Left lung (tissue), 10 donors: Measurements from ENCODE around the gene WDFY2. TPM values are rescaled to one million over a fixed set of nuclear protein-coding genes. Genes with fewer than 3 reads are reported as not detected.

ENCODE experiments used
- ATAC-seq: fragments of 200-7000 bp; cut with Tn5 transposase; one replicate; pipeline ENCODE4 v1.9.1; 2020; ENCODE audit warnings: moderate library complexity
- DNase-seq, 4 donors: peaks; one replicate each; pipeline ENCODE4 v3.0.0-alpha.2; 2013 to 2020
- H3K27ac ChIP-seq, 2 donors: fragments of 200-600 bp; sonication (generic) in 1 of 2; one replicate each; pipeline versions ENCODE4 v1.5.0 to v1.8.0; 2020 to 2021
- H3K27me3 ChIP-seq, 2 donors: fragments of 200-600 bp; sonication (generic) in 1 of 2; one replicate each; pipeline versions ENCODE4 v1.5.0 to v1.8.0; 2020 to 2021
- H3K36me3 ChIP-seq, 2 donors: fragments of 200-600 bp; sonication (generic) in 1 of 2; one replicate each; pipeline versions ENCODE4 v1.5.0 to v1.8.0; 2020 to 2021
- H3K4me1 ChIP-seq, 2 donors: fragments of 200-600 bp; one replicate each; pipeline ENCODE4 v1.8.0; 2021
- H3K4me3 ChIP-seq, 2 donors: fragments of 200-600 bp; sonication (generic) in 1 of 2; one replicate each; pipeline versions ENCODE4 v1.5.0 to v1.8.0; 2020 to 2021; ENCODE audit warnings: mild to moderate bottlenecking in 1 of 2
- H3K9me3 ChIP-seq, 2 donors: fragments of 200-600 bp; sonication (generic) in 1 of 2; one replicate each; pipeline versions ENCODE4 v1.5.0 to v1.8.0; 2020 to 2021
- intact Hi-C, 2 donors: fragments of 100-400 bp; cut with DNase I; formaldehyde crosslinking; loops; one replicate each; pipeline versions ENCODE4 v1.11.2 to v1.14.2; 2022
- polyA plus RNA-seq, 6 donors: library from polyadenylated mRNA; unstranded; fragments of 120-200 nt; gene quantifications; one replicate each; pipeline ENCODE4 v1.2.1, GENCODE V29; 2013; ENCODE audit not compliant: insufficient read length in 6 of 6
- total RNA-seq, 2 donors: library from RNA; stranded (reverse); fragmentation: NEBNext Ultra II Directional; extraction: Animal tissue kit (Norgen Biotek cat#: 25700); gene quantifications; one replicate each; pipeline ENCODE4 v1.2.1, GENCODE V29; 2021
- TF ChIP-seq, protein P1 (sequence below), 2 donors: fragments of 200-600 bp; sonication (generic) in 1 of 2; IDR thresholded peaks; one replicate each; pipeline versions ENCODE4 v1.5.0 to v1.8.0; 2021; ENCODE audit warnings: antibody characterized with exemption in 2 of 2
- donor health status: DM: no; HTN: yes; CAD: no.
- donor health status: DM: no; HTN: no; CAD: no.

Gene WDFY2
- total and polyA plus RNA-seq, 8 donors, result 9.7 to 33.3 (median 22.1) TPM

DNA sequence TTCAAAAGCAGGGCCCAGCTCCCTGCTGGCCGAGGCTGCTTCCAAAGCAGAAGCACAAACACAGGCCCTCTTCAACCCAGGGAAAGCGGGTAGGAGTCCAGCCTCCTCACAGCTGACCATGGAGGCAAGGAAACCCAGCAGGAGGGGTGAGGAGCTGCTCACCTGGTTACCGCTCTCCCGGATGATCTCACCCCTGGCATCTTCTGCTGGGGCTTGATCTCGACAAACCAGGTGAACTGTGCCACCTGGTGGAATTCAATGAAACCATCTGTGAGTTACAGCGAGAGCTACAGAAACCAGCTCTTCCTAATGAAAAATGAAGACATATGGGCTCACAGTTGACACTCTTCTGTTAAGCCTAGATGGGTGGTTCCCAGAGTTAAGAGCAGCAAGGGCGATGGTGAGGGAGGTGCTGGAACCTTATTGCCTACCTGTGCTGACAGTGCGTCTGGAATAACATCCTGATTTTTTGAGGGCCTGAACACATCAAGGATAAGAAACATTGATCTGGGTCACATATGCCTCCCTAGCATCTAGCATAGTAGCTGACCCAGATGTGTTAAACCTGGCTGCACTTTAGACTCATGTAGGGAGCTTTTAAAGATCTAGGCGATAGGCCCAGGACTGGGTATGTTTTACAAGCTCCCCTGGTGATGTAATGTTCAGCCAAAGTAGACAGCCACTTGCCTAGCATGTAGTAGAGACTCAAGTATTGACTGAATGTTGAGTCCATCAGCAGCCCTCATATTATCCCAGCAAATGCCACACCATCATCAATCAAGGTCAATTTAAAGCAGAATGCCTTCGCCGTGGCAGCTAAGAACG is 213.6 kb downstream of the WDFY2 start:
- H3K9me3 ChIP-seq, result no peaks in the 10 kb centered on the region
- ATAC-seq (peak; percentile 66), DNase-seq (peak in 1 of 4 donors; percentile 72)
- TF ChIP-seq, protein P1, sequence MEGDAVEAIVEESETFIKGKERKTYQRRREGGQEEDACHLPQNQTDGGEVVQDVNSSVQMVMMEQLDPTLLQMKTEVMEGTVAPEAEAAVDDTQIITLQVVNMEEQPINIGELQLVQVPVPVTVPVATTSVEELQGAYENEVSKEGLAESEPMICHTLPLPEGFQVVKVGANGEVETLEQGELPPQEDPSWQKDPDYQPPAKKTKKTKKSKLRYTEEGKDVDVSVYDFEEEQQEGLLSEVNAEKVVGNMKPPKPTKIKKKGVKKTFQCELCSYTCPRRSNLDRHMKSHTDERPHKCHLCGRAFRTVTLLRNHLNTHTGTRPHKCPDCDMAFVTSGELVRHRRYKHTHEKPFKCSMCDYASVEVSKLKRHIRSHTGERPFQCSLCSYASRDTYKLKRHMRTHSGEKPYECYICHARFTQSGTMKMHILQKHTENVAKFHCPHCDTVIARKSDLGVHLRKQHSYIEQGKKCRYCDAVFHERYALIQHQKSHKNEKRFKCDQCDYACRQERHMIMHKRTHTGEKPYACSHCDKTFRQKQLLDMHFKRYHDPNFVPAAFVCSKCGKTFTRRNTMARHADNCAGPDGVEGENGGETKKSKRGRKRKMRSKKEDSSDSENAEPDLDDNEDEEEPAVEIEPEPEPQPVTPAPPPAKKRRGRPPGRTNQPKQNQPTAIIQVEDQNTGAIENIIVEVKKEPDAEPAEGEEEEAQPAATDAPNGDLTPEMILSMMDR (IDR thresholded peaks at IDR 0.05), result peak; percentile 23 to 24
- H3K27ac ChIP-seq, result no peak overlapping the region
- no peak overlapping the region for H3K4me3 ChIP-seq
- peaks cover 6 to 29% of the 10 kb centered on the region in 2 donors for H3K4me1 ChIP-seq
- intact Hi-C loops, result loop anchor here in 1 of 2 donors (10.0 kb wide), 1 partner anchor 213 kb away; the partner anchor contains the start of gene WDFY2
- no peaks in the 10 kb centered on the region for H3K36me3 ChIP-seq
- no peaks in the 10 kb centered on the region for H3K27me3 ChIP-seq

DNA sequence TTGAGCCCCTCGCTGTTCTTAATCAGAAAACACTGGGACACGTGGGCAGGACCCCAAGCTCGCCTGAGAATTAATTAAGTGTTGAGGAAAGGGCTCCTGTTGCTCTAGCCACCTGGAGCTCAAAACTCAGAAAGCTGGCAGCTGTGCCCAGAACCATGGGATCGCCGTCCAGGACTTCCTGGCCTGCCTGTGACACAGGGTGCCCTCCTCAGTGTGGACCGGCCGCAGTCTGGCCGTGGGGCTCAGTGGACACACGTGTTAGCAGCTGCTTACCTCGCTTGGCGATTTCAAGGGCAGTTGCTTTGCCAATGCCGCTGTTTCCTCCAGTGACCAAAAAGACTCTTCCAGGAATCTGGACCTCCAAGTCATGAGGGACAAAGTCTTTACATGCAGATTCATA is 215.0 kb downstream of the WDFY2 start:
- Histone ChIP-seq H3K9me3 (no peaks in the 10 kb centered on the region), H3K4me3 (no peak overlapping the region), H3K27me3 (no peaks in the 10 kb centered on the region), H3K4me1 (peaks cover 12 to 25% of the 10 kb centered on the region in 2 donors), H3K27ac (no peak overlapping the region), H3K36me3 (no peaks in the 10 kb centered on the region)
- no peak for DNase-seq
- TF ChIP-seq, protein P1 (IDR thresholded peaks at IDR 0.05), result no peak
- no peak for ATAC-seq
- intact Hi-C loops, result loop anchor here in 1 of 2 donors (10.0 kb wide), 1 partner anchor 214 kb away; the partner anchor contains the start of gene WDFY2

DNA sequence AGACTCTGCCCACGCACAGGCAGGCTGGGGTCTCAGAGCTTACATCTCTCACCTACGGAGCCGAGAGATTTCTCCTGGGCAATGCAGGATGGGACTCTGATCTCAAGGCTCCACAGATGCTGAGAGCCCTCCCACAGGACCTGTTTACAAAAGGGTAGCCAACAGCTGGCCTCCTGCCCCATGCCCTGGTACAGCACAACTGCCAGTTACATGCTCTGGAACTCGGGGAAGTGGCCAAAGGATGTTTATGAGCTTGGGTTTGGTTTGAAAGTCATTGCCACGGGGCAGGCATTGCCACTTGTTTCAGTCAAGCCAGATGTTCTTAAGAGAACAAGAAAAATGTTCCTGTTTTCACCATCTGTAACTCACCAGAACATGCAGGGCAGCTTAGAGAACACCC is 216.2 kb downstream of the WDFY2 start:
- Histone ChIP-seq H3K36me3 (no peaks in the 10 kb centered on the region), H3K27me3 (no peaks in the 10 kb centered on the region), H3K9me3 (no peaks in the 10 kb centered on the region), H3K27ac (no peak overlapping the region), H3K4me3 (no peak overlapping the region), H3K4me1 (peaks cover 17 to 34% of the 10 kb centered on the region in 2 donors)
- DNase-seq (no peak), ATAC-seq (no peak)
- intact Hi-C loops, result no loop called here
- TF ChIP-seq, protein P1 (IDR thresholded peaks at IDR 0.05), result no peak

- Histone ChIP-seq H3K27me3 (no peaks in the 10 kb centered on the region), H3K36me3 (no peaks in the 10 kb centered on the region), H3K9me3 (no peaks in the 10 kb centered on the region), H3K27ac (peak overlapping the region; percentile 60 to 67), H3K4me3 (no peak overlapping the region), H3K4me1 (peaks cover 17 to 40% of the 10 kb centered on the region in 2 donors)
- ATAC-seq (peak; percentile 36), DNase-seq (peak in 2 of 4 donors; percentile 48 to 84)
- intact Hi-C loops, result no loop called here
- TF ChIP-seq, protein P1 (IDR thresholded peaks at IDR 0.05), result no peak
Measured at GRCh38 chr13:51801631-51802099, 217.4 kb downstream of the WDFY2 start.
